ENCODE data around the gene EIF3M. TPM values are rescaled to one million over a fixed set of nuclear protein-coding genes. Genes with fewer than 3 reads are reported as not detected.

The EIF3M gene
- total RNA-seq: 100 to 1,000 TPM; 128 to 192 TPM

GRCh38 chr11:32583459-32584271 is at the start of gene EIF3M:
Gene EIF3M, plus strand, starts transcription at chr11:32583831. Its CDS starts 57 bp downstream, at chr11:32583888.
- no peaks in the 10 kb centered on the region for H3K9me3 ChIP-seq
- intact Hi-C loops (cut with DNase I): no loop called here
- DNase-seq (peak; percentile 95 to 96 (median 96)), ATAC-seq (peak; percentile 100)
- peak within 1 kb of the TSS; percentile 56 to 90 (median 80) for H3K27ac ChIP-seq
- WGBS, 2 donors: 0 to 2% methylated on average over 25 to 70 of the region's 70 CpGs
- peaks cover 21% of the 10 kb centered on the region for H3K4me1 ChIP-seq
- TF ChIP-seq CTCF (IDR thresholded peaks at IDR 0.05) (no peak), POLR2A (IDR thresholded peaks at IDR 0.05) (peak; percentile 68 to 91 (median 85))
- H3K36me3 ChIP-seq (replicated peaks in 1 of 2; ENCODE audit: insufficient read depth in 1 of 2, low read depth in 2 of 2): peaks cover 0 to under 1% of the 10 kb centered on the region in 2 donors
- no peaks in the 10 kb centered on the region for H3K27me3 ChIP-seq
- H3K4me3 ChIP-seq: peak within 1 kb of the TSS; percentile 72 to 97

- H3K4me3 ChIP-seq: no peak overlapping the region
- H3K27me3 ChIP-seq: no peaks in the 10 kb centered on the region
- H3K36me3 ChIP-seq (replicated peaks in 1 of 2; ENCODE audit: insufficient read depth in 1 of 2, low read depth in 2 of 2): no peaks in the 10 kb centered on the region
- TF ChIP-seq POLR2A (IDR thresholded peaks at IDR 0.05): no peak
- TF ChIP-seq CTCF (IDR thresholded peaks at IDR 0.05): no peak
- H3K9me3 ChIP-seq: no peaks in the 10 kb centered on the region
- H3K27ac ChIP-seq: no peak overlapping the region
- ATAC-seq (no peak), DNase-seq (no peak)
- intact Hi-C loops (cut with DNase I): no loop called here
- no peaks in the 10 kb centered on the region for H3K4me1 ChIP-seq
- WGBS, 2 donors: 78 to 87% methylated on average over 7 of the region's 7 CpGs
Observed at GRCh38 chr11:32538804-32539203, 44.8 kb upstream of the EIF3M start.

- ATAC-seq (no peak), DNase-seq (no peak)
- Histone ChIP-seq H3K36me3 (replicated peaks in 1 of 2; ENCODE audit: insufficient read depth in 1 of 2, low read depth in 2 of 2) (no peaks in the 10 kb centered on the region), H3K27ac (no peak overlapping the region), H3K27me3 (no peaks in the 10 kb centered on the region), H3K4me1 (no peaks in the 10 kb centered on the region), H3K4me3 (no peak overlapping the region), H3K9me3 (no peaks in the 10 kb centered on the region)
- WGBS, 2 donors: 40 to 45% methylated on average over 1 of the region's 1 CpG
- TF ChIP-seq CTCF (IDR thresholded peaks at IDR 0.05) (no peak), POLR2A (IDR thresholded peaks at IDR 0.05) (no peak)
- intact Hi-C loops (cut with DNase I): no loop called here
Observed at GRCh38 chr11:32549611-32550187, 33.9 kb upstream of the EIF3M start.

GRCh38 chr11:32550207-32550606 is 33.4 kb upstream of the EIF3M start:
- Histone ChIP-seq H3K4me1 (no peaks in the 10 kb centered on the region), H3K4me3 (no peak overlapping the region), H3K27me3 (no peaks in the 10 kb centered on the region), H3K9me3 (no peaks in the 10 kb centered on the region), H3K36me3 (replicated peaks in 1 of 2; ENCODE audit: insufficient read depth in 1 of 2, low read depth in 2 of 2) (no peaks in the 10 kb centered on the region), H3K27ac (no peak overlapping the region)
- TF ChIP-seq CTCF (IDR thresholded peaks at IDR 0.05) (no peak), POLR2A (IDR thresholded peaks at IDR 0.05) (no peak)
- intact Hi-C loops (cut with DNase I): no loop called here
- 70 to 78% methylated on average over 3 to 4 of the region's 4 CpGs for WGBS, 2 donors
- ATAC-seq (no peak), DNase-seq (no peak)
